Central memory CD4-positive, alpha-beta T cell (primary cell): ENCODE measurements around the gene METTL16.
A peak's percentile ranks its signal among the peaks of the same experiment; 100 is the strongest.

Source experiments
- DNase-seq: peaks from one replicate; pipeline ENCODE4 v3.0.0; 2022

Gene METTL16

DNA sequence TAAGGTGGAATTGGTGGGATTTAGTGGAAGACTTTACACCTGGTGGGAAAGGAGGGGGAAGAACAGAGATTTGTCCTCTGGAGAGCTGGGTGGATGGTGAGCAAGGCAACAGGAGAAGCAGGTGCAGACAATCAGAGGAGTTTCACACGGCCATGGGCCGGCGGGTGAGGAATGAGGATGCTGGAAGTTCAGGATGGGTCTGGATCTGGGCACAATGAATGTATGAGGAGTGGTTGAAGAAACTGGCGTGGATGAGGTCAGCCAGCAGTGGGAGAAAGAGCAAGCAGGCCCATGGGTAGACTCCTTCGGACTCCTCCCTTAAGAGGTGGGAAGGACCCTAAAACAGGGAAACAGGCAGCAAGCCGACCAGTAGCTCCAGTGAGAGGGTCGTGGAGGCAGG is 100.7 kb downstream of the METTL16 start:
- no peak for DNase-seq

DNA sequence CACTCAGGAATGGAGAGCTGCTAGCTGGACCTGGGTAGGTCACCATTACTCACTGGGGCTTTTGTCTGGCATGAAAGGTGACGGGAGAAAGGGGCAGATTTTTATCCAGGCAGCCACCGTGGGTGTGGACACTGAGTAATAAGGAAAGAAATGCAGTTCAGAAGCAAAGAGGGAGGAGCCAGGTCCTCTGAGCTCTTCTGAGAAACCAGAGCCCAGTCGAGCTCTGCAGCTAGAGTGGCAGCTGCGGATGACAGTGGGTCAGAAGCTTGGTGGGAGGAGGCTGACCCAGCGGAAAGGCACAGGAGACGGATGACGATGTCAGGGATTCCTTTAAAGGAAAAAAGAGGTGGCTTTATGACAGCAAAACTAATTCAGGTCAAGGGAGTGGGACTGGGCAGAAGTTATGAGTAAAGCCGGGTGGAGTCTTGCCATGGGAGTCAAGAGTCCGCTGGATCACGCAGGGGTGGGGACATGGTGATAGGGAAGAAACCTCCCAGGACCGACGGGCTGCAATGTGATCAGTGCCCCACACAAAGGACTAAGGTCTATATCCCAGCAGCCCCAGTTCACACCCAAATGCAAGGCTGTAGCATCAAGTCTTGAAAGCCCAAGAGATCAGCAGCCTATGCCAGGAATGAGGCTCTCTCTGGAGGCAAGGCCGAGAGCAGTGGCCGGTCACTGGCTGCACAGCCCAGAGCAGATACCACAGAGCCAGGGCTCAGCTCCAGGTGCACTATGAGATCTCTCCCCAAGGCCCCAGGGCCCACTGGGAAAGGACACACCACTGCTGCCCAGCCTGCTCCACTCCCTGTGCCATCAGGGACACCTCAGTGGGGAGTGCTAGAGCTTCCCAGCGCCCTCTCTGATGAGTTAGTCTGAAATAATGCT is 104.5 kb downstream of the METTL16 start:
- DNase-seq: no peak

DNA sequence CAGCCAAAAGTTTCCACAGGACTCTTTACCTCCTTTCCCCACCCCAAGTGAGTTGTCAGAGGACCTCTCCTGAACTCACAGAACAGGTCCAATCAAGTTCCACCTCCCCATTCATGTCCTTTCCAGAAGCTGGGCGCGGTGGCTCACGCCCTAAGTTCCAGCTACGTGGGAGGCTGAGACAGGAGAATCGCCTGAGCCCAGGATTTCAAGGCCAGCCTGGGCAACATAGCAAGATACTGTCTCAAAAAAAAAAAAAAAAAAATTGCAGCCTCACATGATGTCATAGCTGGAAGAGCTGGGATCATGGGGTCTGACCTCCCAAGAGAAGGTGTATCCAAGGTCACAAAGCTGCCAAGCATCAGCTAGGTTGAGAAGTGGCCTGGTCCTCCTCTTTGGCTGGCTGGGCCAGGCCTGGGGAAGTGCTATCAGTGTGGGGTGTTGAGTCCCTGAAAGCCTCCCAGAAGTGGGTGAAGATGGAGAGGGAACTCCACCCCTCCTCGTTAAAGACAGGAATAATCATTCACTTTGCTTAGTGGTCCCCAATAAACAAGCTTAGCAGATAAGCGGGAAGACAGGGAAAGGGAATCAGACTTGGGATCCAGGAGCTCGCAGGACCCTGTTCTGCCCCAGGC is 105.3 kb downstream of the METTL16 start:
- no peak for DNase-seq

DNA sequence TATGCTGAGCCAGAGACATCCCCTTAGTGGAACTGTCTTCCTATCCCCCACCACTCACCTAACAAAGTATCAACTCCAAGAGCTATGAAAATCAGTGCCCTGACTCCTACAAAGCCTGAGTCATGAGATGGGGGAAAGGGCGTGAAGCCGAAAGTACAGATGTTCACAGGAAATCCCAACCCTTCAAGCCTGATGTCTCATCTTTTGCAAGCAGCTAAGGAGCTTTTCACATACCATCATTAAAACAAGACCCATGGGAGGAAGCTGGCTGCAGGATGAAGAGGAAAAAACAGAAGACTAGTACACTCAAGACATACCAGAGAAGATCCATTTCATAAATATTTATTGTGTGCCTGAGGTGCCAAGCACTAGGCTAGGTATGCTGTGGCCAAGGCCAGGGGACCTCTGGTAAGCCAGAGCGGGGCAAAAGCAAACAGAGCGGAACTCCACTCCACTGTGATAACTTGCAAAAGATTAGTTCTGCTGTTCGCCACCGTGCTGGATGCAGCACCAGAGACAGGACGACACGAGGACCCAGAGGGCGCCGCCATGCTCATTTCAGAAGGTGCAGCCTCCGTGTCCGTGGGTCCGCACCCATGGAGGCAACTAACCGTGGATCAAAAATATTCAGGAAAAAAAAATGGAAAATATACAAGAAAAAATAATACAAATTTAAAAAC is 106.3 kb downstream of the METTL16 start:
- no peak for DNase-seq

DNA sequence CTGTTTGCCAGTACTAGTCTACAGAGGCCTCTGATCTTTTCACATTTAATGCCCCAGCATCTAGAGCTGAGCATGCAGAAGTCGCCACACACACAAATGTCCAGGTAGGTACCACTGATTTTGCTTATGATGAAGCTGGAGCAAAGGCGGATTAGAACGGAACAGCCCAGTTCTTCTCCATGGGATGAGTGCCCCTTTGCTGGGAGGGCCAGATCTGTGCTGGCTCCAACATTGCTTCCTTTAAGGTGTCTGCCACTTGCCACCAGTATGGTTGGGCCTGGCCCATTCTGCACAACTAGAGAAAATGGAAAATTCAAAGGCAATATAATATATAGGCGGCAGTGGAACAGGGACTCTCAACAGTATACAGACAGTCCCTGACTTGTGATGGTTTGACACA is 108.6 kb downstream of the METTL16 start:
- DNase-seq: no peak

DNA sequence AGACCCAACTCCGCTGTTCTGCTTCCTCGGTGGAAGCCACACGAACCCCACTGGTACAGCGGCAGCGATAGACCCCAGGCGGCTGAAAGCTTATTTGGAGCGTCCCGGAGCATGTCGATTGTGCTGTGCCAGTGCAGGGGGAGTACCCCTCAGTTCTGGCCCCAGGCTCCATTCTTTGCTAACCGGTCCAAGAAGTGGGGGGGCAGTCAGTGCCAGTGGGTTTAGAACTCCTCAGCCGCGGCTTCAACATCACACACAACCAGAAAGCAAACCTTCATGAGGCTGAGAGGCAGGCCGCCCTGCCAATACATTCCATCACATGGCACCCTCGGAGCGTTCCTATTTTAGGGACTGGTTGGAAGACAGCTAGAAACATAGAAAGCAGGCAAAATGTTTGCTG is 109.1 kb downstream of the METTL16 start:
- no peak for DNase-seq

DNA sequence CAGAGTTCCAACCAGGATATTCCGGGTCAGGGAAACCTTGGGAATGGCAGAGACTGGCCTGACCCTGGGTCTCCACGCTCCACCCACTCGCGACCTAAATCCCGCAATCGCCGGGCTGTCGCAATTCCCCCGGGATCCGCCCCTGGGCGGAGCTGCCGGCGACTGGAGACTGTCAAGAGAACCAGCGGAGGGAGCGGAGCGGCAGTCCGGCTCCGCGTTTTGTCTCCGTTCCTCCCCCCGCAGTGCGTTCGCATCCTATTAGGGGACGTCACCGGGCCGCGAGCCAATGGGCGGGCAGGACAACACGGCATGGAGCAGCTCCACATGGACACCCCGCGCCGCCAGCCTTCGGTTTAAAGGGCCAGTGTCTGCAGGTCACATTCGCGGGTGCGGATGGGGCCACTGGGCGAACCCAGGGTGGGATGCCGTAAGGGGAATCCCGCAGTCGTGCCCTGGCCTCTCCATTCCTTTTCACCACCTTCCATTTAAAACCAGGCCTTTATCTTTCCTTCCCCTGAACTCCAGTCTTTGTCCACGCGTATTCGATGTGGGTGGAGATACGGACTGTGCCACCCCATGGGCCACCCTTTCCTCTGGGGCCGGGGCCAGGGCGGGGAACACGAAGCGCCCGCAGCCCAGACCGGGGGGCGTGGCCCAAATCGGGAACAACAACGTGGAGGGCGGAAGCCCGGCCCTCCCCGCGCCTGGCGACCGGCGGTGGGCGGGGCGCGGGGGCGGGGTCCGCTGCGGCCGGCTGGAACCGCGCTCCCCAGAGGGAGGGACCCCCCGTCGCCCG is 110.1 kb downstream of the METTL16 start:
- DNase-seq: peak; percentile 100

DNA sequence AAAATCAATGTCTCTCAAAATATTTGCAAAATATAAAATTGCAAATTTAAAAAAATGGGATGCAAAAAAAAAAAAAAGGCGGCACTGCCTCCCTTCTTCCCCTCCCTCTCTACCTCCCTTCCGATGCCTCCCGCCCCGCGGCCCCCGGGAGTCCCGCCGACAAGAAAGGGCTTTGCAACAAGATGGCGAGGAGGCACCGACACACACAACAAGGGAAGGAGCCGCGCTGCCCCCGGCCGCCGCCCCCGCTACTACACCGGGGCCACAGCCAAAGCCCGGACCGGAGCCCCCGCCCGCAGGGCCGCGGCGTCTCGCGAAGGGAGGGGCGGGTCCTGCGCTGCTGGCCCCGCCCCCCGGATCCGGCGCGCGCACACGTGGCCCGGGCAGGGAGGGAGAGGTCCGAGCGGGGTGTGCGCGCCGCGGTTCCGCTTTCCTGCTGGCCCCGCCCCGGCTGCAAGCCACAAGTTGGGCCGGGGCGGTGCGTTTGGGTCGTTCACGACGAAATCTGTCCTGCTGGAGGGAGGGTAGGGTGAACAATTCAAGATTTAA is 110.7 kb downstream of the METTL16 start, which contains the start of gene MNT:
Gene MNT (minus strand): TSS at position 184 of the 549 bp plus-strand sequence. CDS start 348 bp downstream, outside the sequence.
- DNase-seq: peak; percentile 96

DNA sequence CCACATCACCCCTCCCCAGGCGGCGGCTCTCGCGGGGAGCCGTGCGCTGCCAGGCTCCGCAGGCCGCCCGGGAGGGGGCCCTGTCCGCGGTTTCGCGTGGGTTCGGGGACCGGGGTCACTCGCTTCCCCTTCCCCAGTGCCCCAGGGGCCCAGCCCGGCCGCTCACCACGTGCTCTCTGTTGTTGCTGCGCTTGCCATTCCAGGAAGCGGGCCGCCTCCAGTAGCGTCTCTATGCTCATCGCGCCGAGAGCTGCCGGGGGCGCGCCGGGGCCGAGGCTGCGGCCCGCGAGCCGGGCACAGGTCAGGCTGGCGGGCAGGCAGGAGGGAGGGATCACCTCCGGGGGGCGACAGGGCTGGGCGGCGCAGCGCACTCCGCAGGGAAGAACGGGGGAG is 111.2 kb downstream of the METTL16 start:
- peak; percentile 57 for DNase-seq

DNA sequence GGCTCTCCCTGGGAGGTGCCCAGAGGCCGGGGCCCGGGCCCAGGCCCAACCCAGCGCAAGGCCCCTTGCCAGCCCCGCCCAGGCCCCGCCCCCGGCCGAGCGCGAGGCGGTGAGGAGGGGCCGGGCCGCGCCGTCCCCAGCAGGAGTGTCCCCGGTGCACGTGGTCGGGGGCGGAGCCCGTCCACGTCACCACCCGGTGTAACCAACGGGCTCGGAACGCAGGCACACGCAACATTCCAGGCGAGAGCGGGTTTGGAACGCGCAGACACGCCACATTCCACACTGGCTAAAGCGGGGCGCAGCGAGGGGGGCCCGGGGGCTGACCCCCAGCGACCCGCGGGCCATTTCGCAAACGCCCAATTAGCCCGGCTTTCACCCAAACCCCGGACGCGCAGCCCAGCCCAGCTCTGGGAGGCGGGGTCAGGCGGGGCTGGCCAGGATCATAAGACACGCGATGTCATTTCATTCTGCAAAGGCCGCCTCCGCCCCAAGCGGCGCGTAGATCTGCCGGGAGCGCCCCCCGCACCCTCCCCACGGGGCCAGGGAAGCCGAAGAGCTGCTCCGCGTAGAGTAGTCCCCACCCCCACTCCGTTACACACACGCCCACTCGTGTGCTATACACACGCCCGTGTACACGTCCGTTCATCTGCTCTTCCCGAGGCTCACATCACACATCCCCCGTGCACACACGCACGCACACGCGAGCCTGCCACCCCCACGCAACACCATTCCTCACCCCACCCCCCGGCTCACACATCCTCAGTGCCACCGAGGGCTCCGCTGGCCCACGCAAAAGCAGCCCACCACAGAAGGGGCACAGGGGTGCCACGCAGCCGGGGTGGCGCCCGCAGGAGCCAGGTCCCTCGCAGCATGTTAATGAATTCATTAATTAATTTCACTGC is 111.9 kb downstream of the METTL16 start:
- DNase-seq: peak; percentile 93

DNA sequence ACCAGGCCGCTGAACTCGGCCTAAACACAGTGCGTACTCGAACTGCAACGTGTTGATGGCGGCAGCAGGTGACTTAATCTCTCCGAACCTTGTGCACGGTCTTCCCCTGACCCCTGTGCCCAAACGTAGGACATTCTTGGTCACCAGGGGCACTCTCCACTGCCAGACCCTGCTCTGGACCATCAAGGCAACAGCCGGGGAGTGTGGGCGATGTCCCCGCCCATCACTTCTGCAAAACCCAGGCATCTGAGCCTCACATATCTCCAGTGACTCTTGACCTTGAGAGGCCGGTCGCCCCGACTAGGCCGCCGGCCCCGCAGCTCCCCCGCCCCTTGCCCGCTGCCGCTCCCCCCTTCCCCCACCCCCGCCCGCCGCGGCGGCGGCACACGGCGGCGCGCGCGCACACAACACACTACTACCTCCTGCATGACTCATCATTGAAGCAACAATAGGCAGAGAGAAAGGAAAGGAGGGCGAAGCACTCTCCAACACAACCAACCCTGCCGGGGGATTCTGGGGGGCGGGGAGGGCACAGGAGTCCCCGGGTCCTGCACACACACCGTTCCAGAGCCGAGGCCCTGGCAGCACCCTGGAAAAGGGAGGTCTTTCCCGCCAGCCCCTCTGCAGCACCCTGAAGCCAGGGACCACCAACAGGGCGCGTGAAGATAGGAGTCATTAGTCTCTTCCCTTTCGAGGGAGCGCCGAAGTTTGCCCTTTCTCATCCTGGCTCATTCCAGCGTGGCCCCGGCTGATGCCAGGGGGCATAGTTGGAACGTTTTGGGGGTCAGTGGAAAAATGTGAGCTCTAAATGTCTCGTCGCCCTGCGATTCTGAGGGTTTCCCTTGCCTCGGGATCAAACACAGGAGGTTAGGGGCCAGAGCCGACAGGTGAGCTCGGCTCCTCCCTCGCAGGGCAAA is 112.8 kb downstream of the METTL16 start:
- peak; percentile 60 for DNase-seq

DNA sequence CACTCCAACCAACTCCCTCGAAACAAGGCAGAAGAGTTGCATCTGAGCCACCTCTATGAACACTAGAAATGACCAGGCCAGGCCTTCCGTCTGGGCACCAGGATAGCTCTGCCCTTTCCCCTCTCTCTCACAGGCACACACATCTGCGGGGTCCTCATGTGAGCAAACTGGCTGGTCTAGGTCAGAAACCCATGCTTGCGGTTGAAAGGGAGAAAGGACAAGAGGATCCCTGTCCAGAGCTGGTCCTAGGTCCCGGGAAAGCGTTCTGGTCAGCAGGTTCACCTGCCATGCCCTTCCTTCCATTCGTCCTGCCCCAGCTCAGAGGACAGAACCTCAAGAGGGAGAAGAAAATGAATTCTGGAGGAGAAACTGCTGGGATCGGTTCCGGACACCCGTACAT is 113.5 kb downstream of the METTL16 start:
- DNase-seq: no peak

DNA sequence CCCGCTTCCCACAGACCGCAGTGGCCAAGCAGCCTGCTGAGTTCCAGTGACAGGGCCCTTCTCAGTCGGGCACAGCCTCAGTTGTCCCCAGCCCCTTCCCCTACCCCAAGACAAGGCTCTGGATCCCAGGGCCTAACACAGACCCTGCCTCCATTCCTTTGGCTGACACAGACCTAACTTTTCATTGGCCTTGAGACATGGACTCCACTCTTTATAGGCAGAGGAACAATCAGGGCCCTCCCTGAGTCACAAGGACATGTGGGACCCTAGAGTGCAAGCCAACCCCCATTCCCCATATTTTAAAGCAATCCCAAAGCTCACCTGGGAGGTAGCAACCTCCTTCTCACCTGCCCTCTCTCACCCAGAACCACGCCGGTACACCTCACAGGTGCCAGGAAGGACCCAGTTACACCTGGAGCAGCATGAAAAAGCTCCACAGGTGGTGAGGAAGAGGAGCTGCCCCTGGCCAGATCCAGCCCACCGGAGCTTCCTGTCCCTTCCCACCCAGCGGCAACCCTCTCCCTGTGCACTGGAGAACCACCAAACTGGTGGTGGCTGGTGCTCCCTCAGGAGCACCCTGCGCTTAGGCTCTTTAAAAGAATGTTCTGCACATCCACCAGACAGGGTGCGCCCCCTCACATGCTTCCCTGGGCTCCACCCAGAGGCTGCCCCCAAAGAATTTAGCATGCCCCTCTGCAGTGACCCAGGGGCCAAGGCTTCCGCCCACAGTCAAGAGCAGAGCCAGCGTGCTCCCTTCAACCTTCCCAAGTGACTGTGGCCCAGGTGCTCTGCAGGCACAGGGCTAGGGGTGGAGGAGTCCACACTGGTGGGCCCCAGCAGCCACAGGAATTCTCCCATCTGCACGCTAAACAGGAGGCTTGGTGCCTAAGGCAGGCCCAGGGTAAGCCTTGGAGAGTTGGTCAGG is 114.2 kb downstream of the METTL16 start:
- DNase-seq: no peak

DNA sequence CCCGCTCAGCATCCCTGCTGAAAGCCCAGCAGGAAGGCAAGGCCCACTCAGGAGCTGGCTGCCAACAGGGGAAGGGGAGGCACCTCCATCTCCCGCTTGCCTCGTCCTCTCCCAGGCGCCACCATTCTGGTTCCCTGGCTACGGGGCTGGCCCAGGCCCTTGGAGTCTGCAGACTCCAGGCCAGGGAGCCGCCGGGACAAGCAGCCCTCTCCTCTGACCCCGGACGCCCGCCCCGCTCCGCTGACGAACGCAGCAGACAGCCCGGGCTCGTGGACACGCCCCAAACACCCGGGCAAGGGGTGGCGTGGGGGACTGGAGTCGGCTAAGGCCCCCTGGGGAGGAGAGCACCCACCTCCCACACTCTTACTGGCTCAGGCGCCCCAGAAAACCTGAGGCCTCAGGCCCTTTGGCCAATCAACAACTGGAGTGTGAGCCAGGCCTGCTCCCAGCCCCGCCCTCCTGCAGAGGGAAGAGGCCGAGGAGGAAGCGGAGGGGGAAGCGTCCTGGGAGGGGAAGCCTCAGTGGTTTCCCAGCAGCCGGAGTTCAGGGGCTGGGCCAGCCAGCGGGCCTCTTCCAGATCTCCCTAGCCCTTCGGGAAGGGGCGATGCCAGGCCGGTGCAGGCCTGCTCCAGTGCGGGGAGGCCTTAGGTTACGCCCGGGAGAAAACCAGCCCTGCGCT is 115.0 kb downstream of the METTL16 start:
- peak; percentile 41 for DNase-seq

DNA sequence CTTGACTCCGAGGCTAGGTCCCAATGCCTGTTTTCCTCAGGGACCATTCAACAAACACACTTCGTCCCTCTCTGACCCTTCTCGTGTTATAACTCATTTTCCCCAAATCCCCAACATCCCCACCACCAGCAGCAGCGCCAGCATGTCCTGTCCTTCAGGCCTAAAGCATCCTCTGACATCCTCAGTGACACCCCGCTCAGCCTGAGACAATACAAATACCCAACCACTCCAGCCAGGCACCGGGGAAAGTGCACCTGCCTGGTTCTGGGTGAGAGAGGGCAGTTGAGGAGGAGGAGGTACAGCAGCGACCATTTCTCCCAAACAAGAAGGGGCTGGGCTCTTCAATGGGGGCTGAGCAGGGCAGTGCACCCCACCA is 115.5 kb downstream of the METTL16 start:
- no peak for DNase-seq

DNA sequence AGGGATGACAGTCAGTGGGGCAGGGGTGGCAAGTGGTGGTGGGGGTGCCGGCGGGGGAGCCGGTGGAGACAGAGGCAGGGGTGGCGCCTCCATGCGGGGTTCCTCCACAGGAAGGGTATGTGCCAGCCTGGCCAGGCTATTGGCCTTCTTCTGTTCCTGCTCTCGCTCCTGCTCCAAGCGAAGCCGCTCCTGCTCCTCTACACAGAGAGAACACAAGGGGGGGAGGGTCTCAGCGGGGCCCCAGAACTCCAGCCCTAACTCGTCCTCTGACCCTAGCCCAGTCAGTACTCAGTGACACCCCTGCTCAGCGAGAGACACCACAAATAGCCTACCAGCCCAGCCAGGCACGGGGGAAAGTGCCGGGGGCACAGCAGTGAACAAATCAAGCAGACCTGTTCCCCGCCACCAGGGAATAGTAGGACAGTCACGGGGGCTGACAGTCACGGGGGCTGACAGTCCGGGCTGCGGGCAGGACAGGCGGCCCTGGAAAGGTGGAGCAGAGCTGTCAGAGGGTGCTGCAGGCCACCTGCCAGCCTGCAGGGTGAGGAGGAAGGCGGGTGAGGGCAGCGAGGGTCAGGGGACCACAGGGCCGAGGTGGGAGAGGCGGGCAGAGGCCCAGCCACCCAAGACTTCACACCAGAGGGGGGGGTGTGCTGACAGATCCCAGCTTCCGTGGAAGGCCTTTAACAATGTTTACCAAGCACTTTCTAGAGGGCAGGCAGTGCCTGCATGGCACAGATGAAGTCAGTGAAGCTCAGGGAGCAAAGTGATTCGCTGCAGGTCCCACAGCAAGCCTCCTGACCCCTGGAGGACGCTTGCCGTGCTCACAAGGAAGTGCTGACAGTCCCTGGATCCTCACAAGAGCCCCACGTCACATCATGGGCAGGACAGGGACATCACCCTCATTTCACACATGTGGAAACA is 116.2 kb downstream of the METTL16 start:
- DNase-seq: no peak

DNA sequence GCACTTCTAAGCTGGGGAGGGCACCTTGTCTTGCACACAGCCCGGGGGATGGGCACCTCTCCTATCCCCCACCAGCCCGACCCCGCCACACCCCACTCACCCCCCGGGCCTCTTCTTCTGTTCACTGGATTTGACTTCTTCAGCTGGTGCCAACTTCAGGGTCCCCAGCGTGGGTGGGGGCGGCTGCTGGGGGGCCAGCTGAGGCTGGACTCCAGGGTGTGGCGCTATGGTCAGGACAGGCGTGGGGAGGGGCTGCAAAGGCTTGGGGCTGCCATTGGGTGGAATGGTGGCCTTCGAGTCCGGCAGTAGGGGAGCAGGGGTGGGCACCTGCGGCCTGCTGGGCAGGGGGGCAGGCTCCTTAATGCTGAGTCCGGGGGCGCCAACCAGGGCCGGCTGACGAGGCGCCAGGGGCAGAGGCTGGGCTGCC is 116.9 kb downstream of the METTL16 start:
- no peak for DNase-seq
